Muscle of arm (tissue), 12 donors: ENCODE measurements around the gene ZNF662. TPM values are rescaled to one million over a fixed set of nuclear protein-coding genes. Genes with fewer than 3 reads are reported as not detected.
A peak's percentile ranks its signal among the peaks of the same experiment; 100 is the strongest.

ENCODE experiments used
- DNase-seq: peaks from one replicate; pipeline ENCODE4 v3.0.0-alpha.2; 2013
- polyA plus RNA-seq, 12 donors: library from polyadenylated mRNA; unstranded; fragments of 120-200 nt; gene quantifications; one replicate each; pipeline ENCODE4 v1.2.1, GENCODE V29; 2013; ENCODE audit not compliant: insufficient read length in 12 of 12

The ZNF662 gene
- polyA plus RNA-seq, 12 donors, result 11.1 to 29.7 (median 18.0) TPM; not detected in 1

DNA sequence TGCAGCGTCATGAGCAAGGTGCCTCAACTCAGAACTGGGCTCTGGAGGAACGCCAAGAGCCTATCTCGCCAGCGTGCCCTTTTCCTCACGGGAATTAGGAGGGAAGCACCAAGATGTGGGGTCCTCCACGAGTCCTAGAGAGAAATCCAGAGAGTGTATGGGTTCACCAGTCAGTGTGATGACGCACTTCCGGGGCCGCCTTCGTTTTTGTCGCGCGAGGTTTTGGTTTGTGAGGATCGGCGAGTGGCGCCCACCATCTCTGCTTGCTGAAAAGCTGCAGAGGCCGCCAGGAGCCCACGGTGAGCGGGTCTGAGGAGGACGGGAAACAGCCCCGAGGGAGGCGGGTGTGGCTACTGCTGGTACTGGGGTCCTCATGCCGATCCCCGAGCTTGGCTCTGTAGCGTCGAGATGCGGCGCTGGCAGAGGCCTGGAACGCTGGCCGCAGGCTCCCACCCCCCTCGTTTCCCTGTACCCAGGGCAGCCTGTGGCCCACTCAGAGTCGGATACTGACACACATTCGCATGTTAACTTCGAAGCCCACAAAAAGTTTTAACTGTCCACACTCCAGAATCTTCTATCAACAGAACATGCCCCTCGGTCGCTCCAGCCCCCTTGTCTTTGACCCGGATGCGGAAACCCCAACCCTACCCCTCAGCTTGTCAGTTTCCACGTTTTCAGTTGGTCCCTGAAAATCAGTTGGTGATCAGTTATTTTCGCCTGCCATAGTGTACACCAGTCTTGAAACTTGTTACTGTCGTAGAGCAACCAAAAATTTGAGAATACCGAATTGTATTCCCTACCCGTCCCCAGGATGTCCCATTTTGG is 30.4 kb downstream of the ZNF662 start:
- peak; percentile 35 for DNase-seq

DNA sequence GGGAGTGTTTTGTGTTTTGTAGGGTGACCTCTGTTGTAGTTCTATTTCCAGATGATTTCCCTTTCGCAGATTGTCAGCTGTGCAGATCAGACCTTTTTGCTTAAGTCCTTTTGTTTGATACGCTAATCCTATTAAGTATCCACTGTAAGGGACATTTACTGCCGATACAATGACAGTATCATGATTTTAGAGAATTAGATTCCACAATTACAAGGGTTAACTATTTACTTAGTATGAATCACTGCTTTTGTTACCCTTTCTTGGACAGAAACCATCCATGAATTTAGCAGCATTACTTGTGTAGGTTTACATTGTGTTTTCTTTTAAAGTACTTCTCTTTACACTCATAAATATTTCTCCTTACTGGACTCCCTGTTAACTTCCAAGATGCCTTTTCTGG is 31.4 kb downstream of the ZNF662 start:
- no peak for DNase-seq

DNA sequence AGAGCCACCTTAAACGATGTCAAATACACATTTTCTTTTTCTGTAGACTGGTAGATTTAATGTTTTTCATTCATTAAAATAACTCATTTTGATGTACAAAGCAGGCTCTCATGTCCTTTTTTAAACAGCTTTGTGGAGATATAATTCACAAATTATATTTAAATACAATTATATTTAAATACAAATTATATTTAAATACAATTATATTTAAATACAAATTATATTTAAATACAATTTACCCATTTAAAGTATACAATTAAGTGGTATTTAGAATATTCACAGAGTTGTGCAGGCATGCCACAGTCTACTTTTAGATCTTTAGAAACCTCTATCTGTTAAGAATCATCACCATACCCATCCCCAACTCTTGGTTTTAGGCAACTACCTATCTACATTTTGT is 36.8 kb downstream of the ZNF662 start:
- no peak for DNase-seq

DNA sequence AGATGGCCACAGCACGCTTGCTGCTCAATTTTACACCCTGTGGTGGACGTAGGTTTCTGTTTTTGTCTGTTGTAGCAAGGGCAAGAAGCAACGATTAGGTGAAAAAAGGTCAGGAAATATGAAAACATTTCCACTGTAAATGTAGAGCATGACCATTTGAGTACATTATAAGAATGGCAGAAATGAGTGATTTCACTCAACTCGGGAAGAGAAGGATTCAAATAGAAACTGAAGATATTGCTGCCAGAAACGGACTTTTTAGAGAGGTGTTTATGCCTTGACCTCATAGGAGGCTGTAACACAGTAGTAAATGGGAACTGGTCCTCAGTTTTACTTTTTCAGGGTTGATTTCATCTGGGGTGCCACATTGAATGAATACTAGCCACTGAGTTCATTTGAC is 40.1 kb downstream of the ZNF662 start:
- no peak for DNase-seq

DNA sequence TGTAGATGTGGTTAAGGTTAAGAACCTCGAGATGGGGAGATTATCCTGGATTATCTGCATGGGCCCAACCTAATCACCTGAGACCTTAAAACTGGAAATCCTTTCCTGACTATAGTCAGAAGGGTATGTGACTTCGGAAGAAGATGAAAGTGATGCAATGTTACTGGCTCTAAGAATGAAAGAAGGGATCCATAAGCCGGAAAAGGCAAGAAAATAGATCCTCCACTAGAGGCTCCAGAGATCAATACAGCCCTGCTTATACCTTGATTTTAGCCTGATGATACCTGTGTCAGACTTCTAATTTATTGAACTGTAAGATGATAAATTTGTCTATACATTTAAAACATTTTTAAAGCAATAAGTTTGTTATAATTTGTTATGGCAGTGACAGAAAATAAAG is 51.6 kb downstream of the ZNF662 start:
- no peak for DNase-seq

DNA sequence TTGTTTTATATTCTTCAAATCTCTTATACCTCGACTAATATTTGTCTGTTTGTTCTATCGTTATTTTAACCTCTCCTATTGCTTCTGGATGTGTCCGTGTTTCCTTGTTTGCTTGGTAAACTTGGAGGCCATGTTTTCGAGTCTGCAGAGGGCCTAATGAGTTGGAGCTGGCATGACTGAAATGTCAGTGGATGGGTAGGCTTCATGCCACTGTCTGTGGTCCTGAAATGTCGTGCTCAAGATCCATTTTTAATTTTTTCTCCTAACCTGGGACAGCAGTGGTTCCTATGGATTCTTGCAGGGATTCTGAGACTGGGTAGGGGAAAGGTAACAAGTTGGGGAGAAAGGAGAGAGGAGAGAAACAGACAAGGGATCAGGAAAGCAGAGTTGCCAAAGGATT is 54.3 kb downstream of the ZNF662 start:
- no peak for DNase-seq

DNA sequence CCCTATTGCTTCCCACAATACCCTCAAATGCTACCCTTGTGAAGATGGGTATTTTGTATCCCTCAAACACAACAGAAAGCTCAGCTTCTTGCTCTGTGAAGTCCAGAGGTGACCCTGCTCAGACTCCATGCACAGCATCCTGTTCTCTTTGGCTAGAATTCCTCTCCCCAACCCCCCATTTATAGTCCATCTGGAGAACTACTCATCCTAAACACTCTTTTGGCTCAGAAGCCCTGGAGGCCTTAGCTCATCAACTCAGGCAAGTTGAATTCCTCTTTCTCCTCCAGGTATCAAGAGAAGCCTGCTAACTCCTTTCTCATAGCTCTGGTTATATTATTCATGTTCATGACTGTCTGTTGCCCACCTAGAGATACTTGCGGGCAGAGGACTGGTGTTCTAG is 54.8 kb downstream of the ZNF662 start:
- no peak for DNase-seq

DNA sequence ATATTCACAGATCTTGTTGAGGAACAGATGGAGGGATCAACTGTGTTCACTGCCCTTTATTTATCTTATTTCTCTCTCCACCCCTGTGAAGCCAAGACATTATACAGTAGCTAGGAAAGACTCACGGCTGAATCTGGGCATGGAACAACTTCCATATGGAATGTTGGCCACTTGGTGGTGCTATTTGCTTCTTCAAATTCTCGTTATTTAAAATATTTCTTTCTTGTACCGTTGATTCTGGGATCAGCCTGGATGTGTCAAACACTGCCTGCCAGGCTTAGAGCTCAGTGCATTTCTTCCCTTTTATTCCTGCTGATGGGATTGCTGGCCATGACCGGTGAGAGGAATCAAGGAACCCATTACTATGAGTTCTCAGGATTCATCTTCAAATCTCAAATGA is 55.7 kb downstream of the ZNF662 start:
- peak; percentile 80 for DNase-seq

DNA sequence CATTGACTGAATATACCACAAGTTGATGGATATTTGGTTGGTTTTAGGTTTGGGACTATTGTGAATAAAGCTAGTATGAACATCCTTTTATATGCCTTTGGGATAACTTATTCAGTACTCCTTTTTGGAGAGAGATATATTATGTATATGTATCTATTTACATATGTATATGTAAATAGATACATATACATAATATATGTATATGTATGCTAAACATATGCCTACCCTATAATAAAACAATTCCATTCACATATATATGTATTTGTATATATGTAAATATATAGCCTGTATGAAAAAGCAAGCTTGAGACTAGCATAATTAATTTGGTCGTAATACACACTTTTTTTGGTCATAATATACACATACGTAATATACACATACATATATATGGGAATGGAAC is 57.3 kb downstream of the ZNF662 start:
- no peak for DNase-seq

DNA sequence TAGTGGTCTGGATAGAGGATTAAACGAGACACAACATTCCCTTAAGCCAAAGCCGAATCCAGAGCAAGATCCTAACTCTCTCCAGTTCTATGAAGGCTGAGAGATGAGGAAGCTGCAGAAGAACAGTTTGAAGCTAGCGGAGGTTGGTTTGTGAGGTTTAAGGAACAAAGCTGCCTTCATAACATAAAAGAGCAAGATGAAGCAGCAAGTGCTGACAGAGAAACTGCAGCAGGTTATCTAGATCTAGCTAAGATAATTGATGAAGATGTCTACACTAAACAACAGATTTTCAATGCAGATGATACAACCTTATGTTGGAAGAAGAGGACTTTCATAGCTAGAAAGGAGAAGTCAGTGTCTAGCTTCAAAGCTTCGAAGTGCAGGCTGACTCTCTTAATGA is 58.3 kb downstream of the ZNF662 start:
- no peak for DNase-seq

Other genes starting within 250 kb of the ZNF662 start
- 100 to 1,000 TPM in 6 of 12 donors, 10 to 100 TPM in 5, not detected in 1; 35.7 to 198 (median 112) TPM for gene KLHL40, start 220.6 kb upstream of the ZNF662 start, polyA plus RNA-seq
- gene HHATL, start 203.3 kb upstream of the ZNF662 start, polyA plus RNA-seq, result 10 to 100 TPM in 10 of 12 donors, not detected in 2; 19.8 to 84.2 (median 57.7) TPM
- under 1 TPM in 10 of 12 donors, not detected in 2; 0.18 to 0.98 (median 0.33) TPM for gene CCDC13, start 132.9 kb upstream of the ZNF662 start, polyA plus RNA-seq
- gene HIGD1A, start 101.7 kb upstream of the ZNF662 start, polyA plus RNA-seq, result 100 to 1,000 TPM in 1 of 12 donors, 10 to 100 TPM in 10, not detected in 1; 63.4 to 101 (median 92.9) TPM
- 1 to 10 TPM in 1 of 12 donors, under 1 TPM in 9, not detected in 2; 0.23 to 2.4 (median 0.46) TPM for gene ACKR2, start 96.7 kb upstream of the ZNF662 start, polyA plus RNA-seq
- gene CYP8B1, start 30.3 kb upstream of the ZNF662 start, polyA plus RNA-seq, result under 1 TPM in 9 of 12 donors, not detected in 3; 0.04 to 0.30 (median 0.10) TPM
- 10 to 100 TPM in 1 of 12 donors, 1 to 10 TPM in 10, not detected in 1; 4.1 to 10.6 (median 5.1) TPM for gene GASK1A, start 73.2 kb downstream of the ZNF662 start, polyA plus RNA-seq
- gene POMGNT2, start 199.9 kb downstream of the ZNF662 start, polyA plus RNA-seq, result 10 to 100 TPM in 11 of 12 donors, not detected in 1; 13.8 to 23.6 (median 18.8) TPM